Measurements from ENCODE around the gene GSTO2.

The GSTO2 gene

DNA sequence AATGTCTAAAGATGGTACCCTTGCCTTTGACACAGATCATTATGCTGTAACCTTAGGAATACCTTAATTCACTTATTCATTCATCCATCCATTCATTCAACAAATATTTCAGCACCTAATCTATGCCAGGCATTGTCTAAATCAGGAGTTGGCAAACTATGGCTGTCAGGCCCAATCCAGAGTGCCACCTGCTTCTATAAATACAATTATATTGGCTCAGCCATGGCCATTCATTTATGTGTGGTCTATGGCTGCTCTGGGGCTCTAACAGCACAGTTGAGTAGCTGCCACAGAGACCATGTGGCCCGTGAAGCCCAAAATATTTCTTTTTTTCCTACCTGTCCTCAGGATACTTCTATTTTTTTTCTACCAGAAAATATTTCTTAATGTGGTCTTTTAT, 75.2 kb downstream of the GSTO2 start:
- no peak for DNase-seq

- no peak for DNase-seq
Observed at GRCh38 chr10:104345515-104345914, 76.5 kb downstream of the GSTO2 start.

DNA sequence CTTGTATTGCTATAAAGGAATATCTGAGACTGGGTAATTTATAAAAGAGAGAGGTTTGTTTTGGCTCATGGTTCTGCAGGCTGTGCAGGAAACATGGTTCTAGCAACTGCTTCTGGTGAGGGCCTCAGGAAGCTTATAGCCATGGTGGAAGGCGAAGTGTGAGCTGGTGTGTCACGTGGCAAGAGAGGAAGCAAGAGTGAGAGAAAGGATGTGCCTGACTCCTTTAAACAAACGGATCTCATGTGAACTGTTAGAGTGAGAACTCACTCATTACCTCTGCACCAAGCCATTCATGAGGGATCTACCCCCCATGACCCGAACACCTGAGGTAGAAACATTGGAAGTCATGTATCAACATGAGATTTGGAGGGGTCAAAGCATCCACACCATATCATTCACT, 77.0 kb downstream of the GSTO2 start:
- DNase-seq, result no peak

DNA sequence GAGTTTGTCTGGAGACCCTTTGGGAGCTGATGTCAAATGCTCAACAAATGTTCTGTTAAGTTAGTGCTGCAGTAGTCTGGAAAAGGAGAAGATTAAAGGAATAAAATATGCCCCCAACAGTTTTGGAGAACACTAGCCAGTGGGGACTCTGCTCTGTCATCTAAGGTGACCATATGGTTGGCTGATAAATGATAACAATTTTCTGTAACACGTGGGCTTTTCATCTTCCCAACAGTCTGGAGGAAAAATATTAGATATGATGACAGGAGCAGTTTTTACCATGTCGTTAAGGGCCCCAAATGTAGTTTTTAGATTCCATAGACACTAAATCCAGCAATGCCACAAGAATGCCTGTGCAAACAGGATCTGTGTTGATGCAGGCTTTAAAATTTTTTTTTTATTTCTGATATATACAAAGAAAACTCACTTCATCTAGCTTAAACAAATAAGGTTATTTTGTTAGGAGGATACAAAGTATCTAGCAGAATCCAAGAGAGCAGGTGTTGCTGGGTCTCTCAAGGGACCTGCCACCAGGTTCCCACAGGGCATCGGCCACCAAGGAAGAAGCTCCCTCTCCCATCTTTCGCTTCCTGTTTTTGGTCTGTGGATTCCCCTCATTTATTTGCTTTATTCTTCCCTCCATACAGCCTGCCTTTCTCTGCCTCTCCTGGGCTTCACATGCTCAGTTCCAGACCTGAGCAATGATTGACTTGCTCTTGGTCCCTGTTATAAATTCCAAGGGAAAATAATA, 78.5 kb downstream of the GSTO2 start:
- DNase-seq, result no peak

DNA sequence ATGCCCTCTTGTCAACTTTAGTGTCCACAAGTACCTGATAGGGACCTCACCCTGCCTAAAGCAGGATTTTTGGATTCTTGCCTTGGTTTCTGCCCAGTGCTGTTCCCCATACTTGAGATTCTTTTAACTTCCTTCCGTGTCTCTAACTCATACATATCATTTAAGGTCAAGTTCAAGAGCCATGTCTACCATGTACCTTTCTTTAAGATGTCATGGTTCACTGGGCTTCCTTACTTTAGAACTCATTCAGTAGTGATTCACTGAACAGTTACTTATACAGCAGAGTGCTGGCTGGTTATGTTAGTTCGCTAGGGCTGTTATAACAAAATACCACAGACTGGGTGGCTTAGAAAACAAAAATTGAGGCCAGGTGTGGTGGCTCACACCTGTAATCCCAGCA, 79.6 kb downstream of the GSTO2 start:
- no peak for DNase-seq

DNA sequence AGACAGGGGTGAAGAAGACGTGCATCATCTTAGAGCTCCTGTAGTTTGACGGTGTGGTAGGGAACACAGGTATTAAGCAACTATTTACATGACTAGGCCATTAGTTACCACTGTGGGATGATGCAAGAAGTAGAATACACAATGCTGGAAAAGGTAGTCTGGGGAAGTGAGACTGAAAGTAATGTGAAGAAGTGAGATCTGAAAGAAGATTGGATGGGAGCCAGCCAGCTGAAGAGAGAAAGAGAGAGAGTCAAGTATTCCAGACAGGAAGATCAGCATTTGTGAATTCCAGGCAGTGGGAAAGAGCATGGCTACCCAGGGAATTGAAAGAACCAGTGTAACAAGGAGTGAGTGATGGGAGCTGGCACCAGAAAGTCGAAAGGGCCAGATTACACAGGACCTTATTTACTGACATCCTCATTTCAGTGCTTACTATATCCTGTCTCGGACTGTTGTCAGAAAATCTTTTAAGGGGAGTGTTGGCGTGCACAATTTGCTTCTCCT, 80.7 kb downstream of the GSTO2 start:
- no peak for DNase-seq

- peak; percentile 2 for DNase-seq
Observed at GRCh38 chr10:104350127-104350635, 81.2 kb downstream of the GSTO2 start.

GRCh38 chr10:104351061-104351702, 82.2 kb downstream of the GSTO2 start:
- no peak for DNase-seq

GRCh38 chr10:104351919-104352318, 82.9 kb downstream of the GSTO2 start:
- no peak for DNase-seq

GRCh38 chr10:104353325-104354048, 84.5 kb downstream of the GSTO2 start, which contains the start of gene CFAP58:
Gene CFAP58 (plus strand): TSS chr10:104353833. CDS start chr10:104353898, 65 bp downstream.
- peak; percentile 7 for DNase-seq
